ENCODE results near the gene PLK2.

PLK2 gene

GRCh38 chr5:58498340-58498942 lies 38.6 kb upstream of the PLK2 start:
- Histone ChIP-seq H3K9me3 (ENCODE audit: control insufficient read depth, low read length) (no peaks in the 10 kb centered on the region), H3K27ac (ENCODE audit: insufficient read depth, low read length, poor library complexity, severe bottlenecking) (no peak overlapping the region), H3K36me3 (ENCODE audit: control insufficient read depth, insufficient read depth, low read length) (no peaks in the 10 kb centered on the region), H3K27me3 (replicated peaks; ENCODE audit: control insufficient read depth, insufficient read depth, low read length, poor library complexity, severe bottlenecking) (no peaks in the 10 kb centered on the region), H3K4me3 (ENCODE audit: insufficient read depth, low read depth, low read length, poor library complexity, severe bottlenecking) (no peak overlapping the region), H3K4me1 (ENCODE audit: control insufficient read depth, insufficient read depth, low read length, poor library complexity, severe bottlenecking) (no peaks in the 10 kb centered on the region)
- DNase-seq: no peak

- H3K4me3 ChIP-seq (ENCODE audit: insufficient read depth, low read depth, low read length, poor library complexity, severe bottlenecking): no peak overlapping the region
- H3K9me3 ChIP-seq (ENCODE audit: control insufficient read depth, low read length): no peaks in the 10 kb centered on the region
- no peak overlapping the region for H3K27ac ChIP-seq (ENCODE audit: insufficient read depth, low read length, poor library complexity, severe bottlenecking)
- no peaks in the 10 kb centered on the region for H3K27me3 ChIP-seq (replicated peaks; ENCODE audit: control insufficient read depth, insufficient read depth, low read length, poor library complexity, severe bottlenecking)
- no peak for DNase-seq
- no peaks in the 10 kb centered on the region for H3K36me3 ChIP-seq (ENCODE audit: control insufficient read depth, insufficient read depth, low read length)
- no peaks in the 10 kb centered on the region for H3K4me1 ChIP-seq (ENCODE audit: control insufficient read depth, insufficient read depth, low read length, poor library complexity, severe bottlenecking)
Observed at GRCh38 chr5:58497921-58498320, 38.0 kb upstream of the PLK2 start.

- Histone ChIP-seq H3K9me3 (ENCODE audit: control insufficient read depth, low read length) (no peaks in the 10 kb centered on the region), H3K4me3 (ENCODE audit: insufficient read depth, low read depth, low read length, poor library complexity, severe bottlenecking) (no peak overlapping the region), H3K27me3 (replicated peaks; ENCODE audit: control insufficient read depth, insufficient read depth, low read length, poor library complexity, severe bottlenecking) (no peaks in the 10 kb centered on the region), H3K4me1 (ENCODE audit: control insufficient read depth, insufficient read depth, low read length, poor library complexity, severe bottlenecking) (no peaks in the 10 kb centered on the region), H3K27ac (ENCODE audit: insufficient read depth, low read length, poor library complexity, severe bottlenecking) (no peak overlapping the region), H3K36me3 (ENCODE audit: control insufficient read depth, insufficient read depth, low read length) (no peaks in the 10 kb centered on the region)
- no peak for DNase-seq
Observed at GRCh38 chr5:58497386-58497785, 37.5 kb upstream of the PLK2 start.

- Histone ChIP-seq H3K4me1 (ENCODE audit: control insufficient read depth, insufficient read depth, low read length, poor library complexity, severe bottlenecking) (no peaks in the 10 kb centered on the region), H3K36me3 (ENCODE audit: control insufficient read depth, insufficient read depth, low read length) (no peaks in the 10 kb centered on the region), H3K4me3 (ENCODE audit: insufficient read depth, low read depth, low read length, poor library complexity, severe bottlenecking) (no peak overlapping the region), H3K27me3 (replicated peaks; ENCODE audit: control insufficient read depth, insufficient read depth, low read length, poor library complexity, severe bottlenecking) (no peaks in the 10 kb centered on the region), H3K27ac (ENCODE audit: insufficient read depth, low read length, poor library complexity, severe bottlenecking) (no peak overlapping the region), H3K9me3 (ENCODE audit: control insufficient read depth, low read length) (no peaks in the 10 kb centered on the region)
- DNase-seq: no peak
Observed at GRCh38 chr5:58496488-58496887, 36.6 kb upstream of the PLK2 start.

GRCh38 chr5:58493141-58493540 lies 33.3 kb upstream of the PLK2 start:
- DNase-seq: no peak

GRCh38 chr5:58491216-58491892 lies 31.5 kb upstream of the PLK2 start, which contains the start of gene GAPT:
TSS of gene GAPT (plus strand) at chr5:58491435. CDS start at chr5:58494537, 3,102 bp downstream.
- Histone ChIP-seq H3K4me3 (ENCODE audit: insufficient read depth, low read depth, low read length, poor library complexity, severe bottlenecking) (no peak within 1 kb of the TSS), H3K9me3 (ENCODE audit: control insufficient read depth, low read length) (no peaks in the 10 kb centered on the region), H3K27ac (ENCODE audit: insufficient read depth, low read length, poor library complexity, severe bottlenecking) (no peak within 1 kb of the TSS), H3K4me1 (ENCODE audit: control insufficient read depth, insufficient read depth, low read length, poor library complexity, severe bottlenecking) (no peaks in the 10 kb centered on the region), H3K27me3 (replicated peaks; ENCODE audit: control insufficient read depth, insufficient read depth, low read length, poor library complexity, severe bottlenecking) (no peaks in the 10 kb centered on the region), H3K36me3 (ENCODE audit: control insufficient read depth, insufficient read depth, low read length) (no peaks in the 10 kb centered on the region)
- no peak for DNase-seq

More at GRCh38 chr5:58493141-58493540, 33.3 kb upstream of the PLK2 start:
- Histone ChIP-seq H3K27me3 (replicated peaks; ENCODE audit: control insufficient read depth, insufficient read depth, low read length, poor library complexity, severe bottlenecking) (no peaks in the 10 kb centered on the region), H3K27ac (ENCODE audit: insufficient read depth, low read length, poor library complexity, severe bottlenecking) (no peak overlapping the region), H3K36me3 (ENCODE audit: control insufficient read depth, insufficient read depth, low read length) (no peaks in the 10 kb centered on the region), H3K4me3 (ENCODE audit: insufficient read depth, low read depth, low read length, poor library complexity, severe bottlenecking) (no peak overlapping the region), H3K9me3 (ENCODE audit: control insufficient read depth, low read length) (no peaks in the 10 kb centered on the region), H3K4me1 (ENCODE audit: control insufficient read depth, insufficient read depth, low read length, poor library complexity, severe bottlenecking) (no peaks in the 10 kb centered on the region)

- Histone ChIP-seq H3K36me3 (ENCODE audit: control insufficient read depth, insufficient read depth, low read length) (no peaks in the 10 kb centered on the region), H3K4me3 (ENCODE audit: insufficient read depth, low read depth, low read length, poor library complexity, severe bottlenecking) (no peak overlapping the region), H3K27ac (ENCODE audit: insufficient read depth, low read length, poor library complexity, severe bottlenecking) (no peak overlapping the region), H3K9me3 (ENCODE audit: control insufficient read depth, low read length) (no peaks in the 10 kb centered on the region), H3K4me1 (ENCODE audit: control insufficient read depth, insufficient read depth, low read length, poor library complexity, severe bottlenecking) (no peaks in the 10 kb centered on the region), H3K27me3 (replicated peaks; ENCODE audit: control insufficient read depth, insufficient read depth, low read length, poor library complexity, severe bottlenecking) (no peaks in the 10 kb centered on the region)
- no peak for DNase-seq
Observed at GRCh38 chr5:58490402-58491050, 30.6 kb upstream of the PLK2 start.

GRCh38 chr5:58486290-58486689 lies 26.4 kb upstream of the PLK2 start:
- no peak overlapping the region for H3K4me3 ChIP-seq (ENCODE audit: insufficient read depth, low read depth, low read length, poor library complexity, severe bottlenecking)
- peaks cover 3% of the 10 kb centered on the region for H3K27me3 ChIP-seq (replicated peaks; ENCODE audit: control insufficient read depth, insufficient read depth, low read length, poor library complexity, severe bottlenecking)
- H3K4me1 ChIP-seq (ENCODE audit: control insufficient read depth, insufficient read depth, low read length, poor library complexity, severe bottlenecking): no peaks in the 10 kb centered on the region
- H3K9me3 ChIP-seq (ENCODE audit: control insufficient read depth, low read length): no peaks in the 10 kb centered on the region
- no peak overlapping the region for H3K27ac ChIP-seq (ENCODE audit: insufficient read depth, low read length, poor library complexity, severe bottlenecking)
- no peak for DNase-seq
- no peaks in the 10 kb centered on the region for H3K36me3 ChIP-seq (ENCODE audit: control insufficient read depth, insufficient read depth, low read length)

GRCh38 chr5:58484505-58484904 lies 24.6 kb upstream of the PLK2 start:
- no peak overlapping the region for H3K4me3 ChIP-seq (ENCODE audit: insufficient read depth, low read depth, low read length, poor library complexity, severe bottlenecking)
- H3K27me3 ChIP-seq (replicated peaks; ENCODE audit: control insufficient read depth, insufficient read depth, low read length, poor library complexity, severe bottlenecking): peaks cover 3% of the 10 kb centered on the region
- no peak for DNase-seq
- H3K27ac ChIP-seq (ENCODE audit: insufficient read depth, low read length, poor library complexity, severe bottlenecking): no peak overlapping the region
- H3K36me3 ChIP-seq (ENCODE audit: control insufficient read depth, insufficient read depth, low read length): no peaks in the 10 kb centered on the region
- no peaks in the 10 kb centered on the region for H3K9me3 ChIP-seq (ENCODE audit: control insufficient read depth, low read length)
- no peaks in the 10 kb centered on the region for H3K4me1 ChIP-seq (ENCODE audit: control insufficient read depth, insufficient read depth, low read length, poor library complexity, severe bottlenecking)

GRCh38 chr5:58482536-58482935 lies 22.6 kb upstream of the PLK2 start:
- H3K9me3 ChIP-seq (ENCODE audit: control insufficient read depth, low read length): no peaks in the 10 kb centered on the region
- H3K27me3 ChIP-seq (replicated peaks; ENCODE audit: control insufficient read depth, insufficient read depth, low read length, poor library complexity, severe bottlenecking): peaks cover 3% of the 10 kb centered on the region
- H3K27ac ChIP-seq (ENCODE audit: insufficient read depth, low read length, poor library complexity, severe bottlenecking): no peak overlapping the region
- no peak overlapping the region for H3K4me3 ChIP-seq (ENCODE audit: insufficient read depth, low read depth, low read length, poor library complexity, severe bottlenecking)
- no peaks in the 10 kb centered on the region for H3K4me1 ChIP-seq (ENCODE audit: control insufficient read depth, insufficient read depth, low read length, poor library complexity, severe bottlenecking)
- H3K36me3 ChIP-seq (ENCODE audit: control insufficient read depth, insufficient read depth, low read length): no peaks in the 10 kb centered on the region
- DNase-seq: no peak

All from effector memory CD4-positive, alpha-beta T cell (primary cell).